ENCODE results near the gene EPB41L2.

Gene EPB41L2

GRCh38 chr6:130913120-130913519 lies 149.9 kb downstream of the EPB41L2 start:
- Mint-ChIP-seq H3K4me1 (peaks cover 10% of the 10 kb centered on the region), H3K9me3 (peaks cover 39% of the 10 kb centered on the region)

GRCh38 chr6:130912434-130912833 lies 150.6 kb downstream of the EPB41L2 start:
- H3K36me3 Mint-ChIP-seq (ENCODE audit: low read depth), result peaks cover 65% of the 10 kb centered on the region
- H3K27ac Mint-ChIP-seq, result no peak overlapping the region

More at GRCh38 chr6:130913120-130913519, 149.9 kb downstream of the EPB41L2 start:
- Mint-ChIP-seq H3K4me3 (no peak overlapping the region), H3K27ac (no peak overlapping the region), H3K36me3 (ENCODE audit: low read depth) (peaks cover 67% of the 10 kb centered on the region), H3K27me3 (ENCODE audit: low read depth, poor library complexity) (no peaks in the 10 kb centered on the region)
- no peak for TF ChIP-seq CTCF (IDR thresholded peaks at IDR 0.05)
- no peak for DNase-seq

DNA sequence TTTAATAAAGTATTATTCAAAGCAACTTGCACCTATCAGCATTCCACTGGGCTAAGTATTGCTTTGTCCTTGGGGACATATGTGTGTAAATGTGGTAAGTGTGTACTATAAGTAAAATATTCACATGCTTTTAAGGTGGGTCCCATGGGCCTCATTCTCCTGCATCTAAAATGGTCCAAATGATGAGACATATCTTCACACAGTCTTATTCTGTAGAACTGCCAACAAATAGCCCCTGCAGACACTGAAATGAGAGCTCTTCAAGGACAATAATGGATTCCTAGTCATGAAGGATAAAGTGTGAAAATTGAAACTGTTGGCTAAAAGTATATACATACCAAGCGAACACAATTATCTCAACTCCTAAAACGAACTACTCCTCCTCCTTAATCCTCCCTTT lies 154.1 kb downstream of the EPB41L2 start:
- peaks cover 27% of the 10 kb centered on the region for H3K9me3 Mint-ChIP-seq
- no peak for DNase-seq

More at GRCh38 chr6:130912434-130912833, 150.6 kb downstream of the EPB41L2 start:
- Mint-ChIP-seq H3K4me1 (peaks cover 12% of the 10 kb centered on the region), H3K4me3 (no peak overlapping the region), H3K9me3 (peaks cover 37% of the 10 kb centered on the region), H3K27me3 (ENCODE audit: low read depth, poor library complexity) (no peaks in the 10 kb centered on the region)
- no peak for DNase-seq
- no peak for TF ChIP-seq CTCF (IDR thresholded peaks at IDR 0.05)

DNA sequence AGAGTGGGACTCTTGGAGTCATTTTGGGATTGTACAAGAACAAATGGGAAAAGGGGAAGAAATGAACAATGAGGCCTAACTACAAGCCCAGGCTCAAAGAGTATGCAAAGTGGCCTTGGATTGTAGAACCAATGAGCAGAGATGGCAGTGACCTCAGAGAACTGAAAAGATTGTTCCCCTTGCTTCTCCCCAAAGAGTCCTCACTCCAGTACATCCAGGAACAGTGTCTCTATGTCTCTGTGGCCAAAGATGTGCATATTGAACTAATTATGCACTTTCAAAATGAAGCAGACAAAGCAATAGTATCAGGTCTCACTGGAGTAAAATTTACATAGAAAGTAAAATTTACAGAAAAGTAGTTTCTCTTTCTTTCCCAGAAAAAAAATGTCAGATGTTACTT lies 154.9 kb downstream of the EPB41L2 start:
- DNase-seq, result no peak
- H3K36me3 Mint-ChIP-seq (ENCODE audit: low read depth), result peaks cover 34% of the 10 kb centered on the region
- peak overlapping the region; percentile 54 for H3K27ac Mint-ChIP-seq
- no peaks in the 10 kb centered on the region for H3K27me3 Mint-ChIP-seq (ENCODE audit: low read depth, poor library complexity)
- H3K4me1 Mint-ChIP-seq, result peaks cover 16% of the 10 kb centered on the region
- H3K4me3 Mint-ChIP-seq, result no peak overlapping the region
- peaks cover 27% of the 10 kb centered on the region for H3K9me3 Mint-ChIP-seq
- TF ChIP-seq CTCF (IDR thresholded peaks at IDR 0.05), result no peak

More for the DNA sequence above, 154.1 kb downstream of the EPB41L2 start:
- H3K4me3 Mint-ChIP-seq, result no peak overlapping the region
- H3K4me1 Mint-ChIP-seq, result peaks cover 17% of the 10 kb centered on the region
- no peak for TF ChIP-seq CTCF (IDR thresholded peaks at IDR 0.05)
- peaks cover 36% of the 10 kb centered on the region for H3K36me3 Mint-ChIP-seq (ENCODE audit: low read depth)
- H3K27me3 Mint-ChIP-seq (ENCODE audit: low read depth, poor library complexity), result no peaks in the 10 kb centered on the region
- H3K27ac Mint-ChIP-seq, result no peak overlapping the region

DNA sequence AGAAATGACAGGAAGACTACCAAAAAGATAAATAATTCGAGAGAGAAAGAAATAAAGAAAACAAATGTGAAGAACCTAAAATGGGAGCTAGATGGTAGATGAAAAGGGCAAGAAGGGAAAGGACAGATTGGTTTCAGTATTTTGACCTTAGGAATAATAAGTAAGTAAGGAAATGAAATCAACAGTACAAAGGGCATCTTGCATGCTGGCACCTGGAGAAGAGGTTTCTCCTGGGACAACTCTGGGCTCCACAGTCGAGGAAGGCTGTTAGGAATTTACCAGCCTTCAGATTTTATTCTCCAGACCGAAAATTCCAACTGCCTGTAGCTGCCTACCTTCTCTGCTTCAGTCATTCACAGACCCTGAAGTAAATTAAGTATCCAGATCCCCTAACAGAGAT lies 155.4 kb downstream of the EPB41L2 start:
- no peak for TF ChIP-seq CTCF (IDR thresholded peaks at IDR 0.05)
- no peak for DNase-seq
- Mint-ChIP-seq H3K4me3 (no peak overlapping the region), H3K27ac (peak overlapping the region; percentile 70), H3K27me3 (ENCODE audit: low read depth, poor library complexity) (no peaks in the 10 kb centered on the region), H3K9me3 (peaks cover 27% of the 10 kb centered on the region), H3K36me3 (ENCODE audit: low read depth) (peaks cover 34% of the 10 kb centered on the region), H3K4me1 (peaks cover 11% of the 10 kb centered on the region)

GRCh38 chr6:130906736-130907381 lies 156.2 kb downstream of the EPB41L2 start:
- no peak for DNase-seq

More at GRCh38 chr6:130906736-130907381, 156.2 kb downstream of the EPB41L2 start:
- no peak overlapping the region for H3K4me3 Mint-ChIP-seq
- H3K27ac Mint-ChIP-seq, result peak overlapping the region; percentile 70
- H3K27me3 Mint-ChIP-seq (ENCODE audit: low read depth, poor library complexity), result no peaks in the 10 kb centered on the region
- H3K36me3 Mint-ChIP-seq (ENCODE audit: low read depth), result peaks cover 32% of the 10 kb centered on the region
- peaks cover 26% of the 10 kb centered on the region for H3K9me3 Mint-ChIP-seq
- no peak for TF ChIP-seq CTCF (IDR thresholded peaks at IDR 0.05)
- peaks cover 7% of the 10 kb centered on the region for H3K4me1 Mint-ChIP-seq

Data from nephron progenitor cell (in vitro differentiated cells).